HUES48 (cell line): ENCODE results near the gene PNLIP.

Source experiments
- H3K27ac ChIP-seq: one replicate; pipeline ENCODE4 v1.7.0; 2013; ENCODE audit warnings: low read depth, low read length, inconsistent platforms
- H3K27me3 ChIP-seq: 2 replicates; pipeline ENCODE4 v1.6.1; 2013; ENCODE audit warnings: mild to moderate bottlenecking, low read length; ENCODE audit not compliant: control insufficient read depth, insufficient read depth
- H3K36me3 ChIP-seq: 2 replicates; pipeline ENCODE4 v1.6.1; 2013; ENCODE audit warnings: low read length; ENCODE audit not compliant: control insufficient read depth, insufficient read depth
- H3K4me1 ChIP-seq: 2 replicates; pipeline ENCODE4 v1.6.1; 2013; ENCODE audit warnings: mild to moderate bottlenecking, low read length; ENCODE audit not compliant: control insufficient read depth, insufficient read depth
- H3K4me3 ChIP-seq: 2 replicates; pipeline ENCODE4 v1.5.1; 2013; ENCODE audit warnings: mild to moderate bottlenecking, low read depth, low read length
- H3K9ac ChIP-seq: 2 replicates; pipeline ENCODE4 v1.6.1; 2013; ENCODE audit warnings: mild to moderate bottlenecking, low read depth, low read length, moderate library complexity
- H3K9me3 ChIP-seq: 2 replicates; pipeline ENCODE4 v1.6.1; 2013; ENCODE audit warnings: low read length; ENCODE audit not compliant: control insufficient read depth, insufficient read depth

PNLIP gene

DNA sequence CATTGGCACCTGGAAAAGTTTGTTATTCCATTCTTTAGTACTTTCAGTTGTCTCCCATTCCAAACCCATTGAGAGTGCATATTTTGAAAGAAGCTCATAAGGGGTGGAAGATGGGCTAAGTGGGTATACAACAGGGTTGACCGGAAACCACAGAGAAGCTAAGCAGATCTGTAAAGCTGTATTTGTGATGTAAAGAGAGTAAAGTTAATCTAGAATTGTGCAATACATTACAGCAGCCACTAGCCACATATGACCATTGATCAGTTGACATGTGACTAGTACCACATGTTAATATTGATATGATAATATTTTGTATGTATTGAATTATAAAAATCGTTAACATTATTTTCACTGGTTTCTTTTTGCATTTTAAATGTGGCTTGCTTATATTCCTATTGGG is 4.9 kb upstream of the PNLIP start:
- Histone ChIP-seq H3K27ac (no peak overlapping the region), H3K9ac (no peak overlapping the region), H3K4me1 (peaks cover 6% of the 10 kb centered on the region; the same call in 1 of the 2 replicates), H3K27me3 (no peaks in the 10 kb centered on the region), H3K9me3 (no peaks in the 10 kb centered on the region), H3K36me3 (no peaks in the 10 kb centered on the region), H3K4me3 (no peak overlapping the region)

DNA sequence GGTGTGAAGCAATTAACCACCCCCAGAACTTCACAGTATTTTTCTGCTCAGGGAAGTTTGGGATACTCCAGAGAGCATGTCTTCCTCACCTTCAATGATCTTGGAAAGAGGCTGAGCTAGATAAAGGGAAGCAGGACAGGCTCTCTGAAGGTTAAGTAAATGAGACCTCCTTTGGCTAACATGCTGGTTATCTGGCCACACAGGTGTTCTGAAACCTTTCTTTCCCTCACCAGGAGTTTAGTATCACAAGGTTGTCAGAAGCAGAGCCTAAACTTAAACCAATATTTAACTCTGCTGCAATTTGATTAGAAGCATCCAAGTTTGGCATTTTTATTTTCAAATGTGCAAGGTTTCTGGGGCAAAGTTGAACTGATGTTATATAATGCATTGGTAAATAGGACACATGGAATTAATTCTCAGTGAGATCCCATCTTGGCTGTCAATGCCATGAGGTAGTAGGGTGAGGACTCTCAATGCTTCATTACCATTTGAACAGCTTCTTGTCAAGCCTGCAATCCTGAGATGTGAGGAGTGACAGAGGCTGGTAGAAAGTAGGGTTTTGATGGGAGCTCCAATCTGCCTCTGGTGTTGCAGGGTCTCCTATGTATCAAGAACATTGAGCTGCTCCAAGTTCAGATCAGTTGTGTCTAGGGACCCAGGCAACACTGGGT is 3.6 kb upstream of the PNLIP start:
- Histone ChIP-seq H3K36me3 (no peaks in the 10 kb centered on the region), H3K27me3 (no peaks in the 10 kb centered on the region), H3K4me3 (no peak overlapping the region), H3K4me1 (peaks cover 6% of the 10 kb centered on the region; the same call in 1 of the 2 replicates), H3K9me3 (no peaks in the 10 kb centered on the region), H3K27ac (no peak overlapping the region), H3K9ac (no peak overlapping the region)

GRCh38 chr10:116545122-116545521 is 609 bp upstream of the PNLIP start:
- Histone ChIP-seq H3K9me3 (no peaks in the 10 kb centered on the region), H3K4me3 (no peak overlapping the region), H3K36me3 (no peaks in the 10 kb centered on the region), H3K27me3 (no peaks in the 10 kb centered on the region), H3K4me1 (peaks cover 6% of the 10 kb centered on the region; the same call in 1 of the 2 replicates), H3K9ac (no peak overlapping the region), H3K27ac (no peak overlapping the region)

- no peaks in the 10 kb centered on the region for H3K9me3 ChIP-seq
- H3K36me3 ChIP-seq, result no peaks in the 10 kb centered on the region
- no peak overlapping the region for H3K27ac ChIP-seq
- H3K4me1 ChIP-seq, result no peaks in the 10 kb centered on the region
- H3K4me3 ChIP-seq, result no peak overlapping the region
- no peak overlapping the region for H3K9ac ChIP-seq
- no peaks in the 10 kb centered on the region for H3K27me3 ChIP-seq
These were observed 2.6 kb downstream of the PNLIP start for GRCh38 chr10:116548301-116548700.

GRCh38 chr10:116553378-116553980 is 7.7 kb downstream of the PNLIP start:
- Histone ChIP-seq H3K9me3 (no peaks in the 10 kb centered on the region), H3K27me3 (no peaks in the 10 kb centered on the region), H3K36me3 (no peaks in the 10 kb centered on the region), H3K27ac (no peak overlapping the region), H3K4me3 (no peak overlapping the region), H3K4me1 (peaks cover 10% of the 10 kb centered on the region), H3K9ac (no peak overlapping the region)

DNA sequence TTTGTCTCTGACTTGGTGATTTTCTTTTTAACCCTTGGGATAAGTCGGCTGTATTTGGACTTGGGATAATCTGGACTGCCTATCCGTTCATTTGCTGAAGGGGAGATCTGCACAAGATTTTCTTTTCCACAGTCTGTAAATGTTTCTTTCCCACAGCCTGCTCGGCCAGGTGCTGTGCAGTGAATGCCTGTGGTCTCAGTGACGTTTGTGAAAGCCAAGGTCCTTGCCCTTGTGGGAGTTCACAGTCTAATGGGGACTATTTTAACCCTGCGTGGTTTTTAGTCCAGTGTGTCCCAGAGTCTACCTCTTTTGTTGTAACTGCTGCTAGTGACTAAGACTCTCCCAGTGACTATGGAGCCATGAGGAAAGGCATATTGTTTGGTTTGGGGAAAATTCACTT is 8.9 kb downstream of the PNLIP start:
- no peak overlapping the region for H3K4me3 ChIP-seq
- no peaks in the 10 kb centered on the region for H3K9me3 ChIP-seq
- no peak overlapping the region for H3K9ac ChIP-seq
- H3K36me3 ChIP-seq, result no peaks in the 10 kb centered on the region
- no peak overlapping the region for H3K27ac ChIP-seq
- H3K27me3 ChIP-seq, result no peaks in the 10 kb centered on the region
- H3K4me1 ChIP-seq, result peaks cover 10% of the 10 kb centered on the region

DNA sequence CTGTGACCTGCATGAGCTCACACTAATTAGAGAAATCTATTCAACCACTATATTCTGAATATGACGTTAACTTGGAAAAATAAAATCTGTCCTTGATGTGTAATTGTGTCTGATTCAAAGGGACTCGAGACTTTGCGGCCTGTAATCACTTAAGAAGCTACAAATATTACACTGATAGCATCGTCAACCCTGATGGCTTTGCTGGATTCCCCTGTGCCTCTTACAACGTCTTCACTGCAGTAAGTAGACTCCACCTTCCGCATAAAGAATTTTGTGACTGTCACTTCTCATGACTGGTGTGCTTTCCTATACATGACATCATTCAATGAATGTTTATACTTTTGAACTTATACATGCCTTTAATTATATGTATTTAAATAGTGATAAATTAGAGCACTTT is 10.1 kb downstream of the PNLIP start:
- H3K36me3 ChIP-seq, result no peaks in the 10 kb centered on the region
- no peak overlapping the region for H3K9ac ChIP-seq
- peaks cover 10% of the 10 kb centered on the region for H3K4me1 ChIP-seq
- no peaks in the 10 kb centered on the region for H3K9me3 ChIP-seq
- no peaks in the 10 kb centered on the region for H3K27me3 ChIP-seq
- H3K27ac ChIP-seq, result no peak overlapping the region
- H3K4me3 ChIP-seq, result no peak overlapping the region

DNA sequence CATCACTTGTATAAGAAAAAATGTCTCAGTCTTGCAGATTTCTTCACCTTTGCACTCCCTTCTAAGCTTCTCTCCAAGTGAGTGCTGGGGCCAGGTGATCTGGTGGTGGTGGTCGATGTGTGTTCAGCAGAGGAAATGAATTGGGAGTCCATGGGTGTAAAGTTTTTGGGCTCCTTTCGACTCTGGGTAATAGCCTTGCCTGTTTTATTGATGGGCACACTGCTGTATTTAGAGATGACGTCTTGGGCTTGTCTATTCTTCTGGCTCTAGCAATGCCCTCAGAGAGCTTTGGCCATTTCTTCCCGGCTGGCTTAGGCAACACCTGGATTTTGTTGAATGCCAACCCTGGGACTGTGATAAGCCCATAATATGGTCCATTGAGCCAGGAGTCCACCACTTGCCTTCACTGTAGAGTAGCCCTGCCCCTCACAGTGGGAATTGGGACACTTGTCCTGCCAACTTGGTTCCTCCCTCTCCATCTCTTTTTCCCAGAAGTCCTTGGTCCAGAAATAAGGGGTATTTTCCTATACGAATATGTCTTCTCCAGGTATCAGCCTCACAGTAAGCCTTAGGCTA is 11.7 kb downstream of the PNLIP start:
- no peak overlapping the region for H3K9ac ChIP-seq
- no peaks in the 10 kb centered on the region for H3K27me3 ChIP-seq
- H3K4me3 ChIP-seq, result no peak overlapping the region
- H3K9me3 ChIP-seq, result no peaks in the 10 kb centered on the region
- peaks cover 10% of the 10 kb centered on the region for H3K4me1 ChIP-seq
- H3K36me3 ChIP-seq, result no peaks in the 10 kb centered on the region
- H3K27ac ChIP-seq, result no peak overlapping the region

DNA sequence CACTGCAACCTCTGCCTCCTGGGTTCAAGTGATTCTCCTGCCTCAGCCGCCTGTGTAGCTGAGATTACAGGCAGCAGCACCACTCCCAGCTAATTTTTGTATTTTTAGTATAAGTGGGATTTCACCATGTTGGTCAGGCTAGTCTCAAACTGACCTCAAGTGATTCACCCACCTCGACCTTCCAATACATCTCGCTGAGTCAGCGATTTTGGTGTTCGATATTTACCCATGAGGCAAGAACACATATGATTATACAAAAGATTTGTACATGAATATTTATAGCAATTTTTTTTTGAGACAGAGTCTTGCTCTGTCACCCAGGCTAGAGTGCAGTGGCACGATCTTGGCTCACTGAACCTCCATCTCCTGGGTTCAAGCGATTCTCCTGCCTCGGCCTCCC is 19.8 kb downstream of the PNLIP start:
- H3K4me1 ChIP-seq, result no peaks in the 10 kb centered on the region
- H3K36me3 ChIP-seq, result no peaks in the 10 kb centered on the region
- H3K4me3 ChIP-seq, result no peak overlapping the region
- no peaks in the 10 kb centered on the region for H3K9me3 ChIP-seq
- H3K27me3 ChIP-seq, result no peaks in the 10 kb centered on the region
- H3K27ac ChIP-seq, result no peak overlapping the region
- no peak overlapping the region for H3K9ac ChIP-seq

- no peaks in the 10 kb centered on the region for H3K36me3 ChIP-seq
- no peaks in the 10 kb centered on the region for H3K4me1 ChIP-seq
- no peak overlapping the region for H3K27ac ChIP-seq
- no peaks in the 10 kb centered on the region for H3K27me3 ChIP-seq
- no peak overlapping the region for H3K9ac ChIP-seq
- H3K9me3 ChIP-seq, result no peaks in the 10 kb centered on the region
- no peak overlapping the region for H3K4me3 ChIP-seq
These were observed 21.2 kb downstream of the PNLIP start for GRCh38 chr10:116566932-116567331.

- Histone ChIP-seq H3K9ac (no peak overlapping the region), H3K27me3 (no peaks in the 10 kb centered on the region), H3K4me3 (no peak overlapping the region), H3K27ac (no peak overlapping the region), H3K9me3 (no peaks in the 10 kb centered on the region), H3K4me1 (no peaks in the 10 kb centered on the region), H3K36me3 (no peaks in the 10 kb centered on the region)
These were observed 21.6 kb downstream of the PNLIP start for GRCh38 chr10:116567335-116567734.
